AG09309 (cell line): Measurements from ENCODE around the gene GPN1.

Experiments used
- DNase-seq: peaks from one replicate; pipeline ENCODE4 v3.0.0-alpha.2; 2010; ENCODE audit warnings: low read depth
- H3K4me3 ChIP-seq: 2 replicates; pipeline ENCODE4 v1.5.1; 2011; ENCODE audit warnings: mild to moderate bottlenecking, low read depth, low read length, moderate library complexity; ENCODE audit not compliant: control insufficient read depth
- TF ChIP-seq, protein P1 (sequence below): IDR thresholded peaks from 2 replicates; pipeline ENCODE4 v1.5.1; 2011; ENCODE audit warnings: mild to moderate bottlenecking, low read depth, low read length, inconsistent platforms; ENCODE audit not compliant: insufficient read depth, control insufficient read depth; ENCODE audit errors: missing control alignments

Gene GPN1

DNA sequence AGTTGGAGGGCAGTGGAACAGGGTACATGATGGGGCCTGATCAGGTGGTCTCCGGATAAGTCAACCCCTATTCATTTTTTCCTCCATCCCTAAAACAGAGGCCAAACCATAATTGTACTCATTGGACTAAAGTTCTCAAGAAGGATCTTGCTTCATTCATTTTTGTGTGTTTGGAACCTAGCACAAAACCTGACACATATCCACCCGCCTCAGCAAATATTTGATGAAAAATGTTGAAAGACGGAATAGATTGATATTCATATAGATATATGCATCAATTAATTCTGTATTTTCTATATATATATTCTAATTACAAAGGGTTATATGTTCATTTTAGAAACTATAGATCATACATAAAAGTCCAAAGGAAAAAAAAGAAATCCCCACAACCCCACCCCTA is 56.7 kb downstream of the GPN1 start:
- TF ChIP-seq, protein P1, sequence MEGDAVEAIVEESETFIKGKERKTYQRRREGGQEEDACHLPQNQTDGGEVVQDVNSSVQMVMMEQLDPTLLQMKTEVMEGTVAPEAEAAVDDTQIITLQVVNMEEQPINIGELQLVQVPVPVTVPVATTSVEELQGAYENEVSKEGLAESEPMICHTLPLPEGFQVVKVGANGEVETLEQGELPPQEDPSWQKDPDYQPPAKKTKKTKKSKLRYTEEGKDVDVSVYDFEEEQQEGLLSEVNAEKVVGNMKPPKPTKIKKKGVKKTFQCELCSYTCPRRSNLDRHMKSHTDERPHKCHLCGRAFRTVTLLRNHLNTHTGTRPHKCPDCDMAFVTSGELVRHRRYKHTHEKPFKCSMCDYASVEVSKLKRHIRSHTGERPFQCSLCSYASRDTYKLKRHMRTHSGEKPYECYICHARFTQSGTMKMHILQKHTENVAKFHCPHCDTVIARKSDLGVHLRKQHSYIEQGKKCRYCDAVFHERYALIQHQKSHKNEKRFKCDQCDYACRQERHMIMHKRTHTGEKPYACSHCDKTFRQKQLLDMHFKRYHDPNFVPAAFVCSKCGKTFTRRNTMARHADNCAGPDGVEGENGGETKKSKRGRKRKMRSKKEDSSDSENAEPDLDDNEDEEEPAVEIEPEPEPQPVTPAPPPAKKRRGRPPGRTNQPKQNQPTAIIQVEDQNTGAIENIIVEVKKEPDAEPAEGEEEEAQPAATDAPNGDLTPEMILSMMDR = no peak
- no peak for DNase-seq
- H3K4me3 ChIP-seq = no peak overlapping the region

DNA sequence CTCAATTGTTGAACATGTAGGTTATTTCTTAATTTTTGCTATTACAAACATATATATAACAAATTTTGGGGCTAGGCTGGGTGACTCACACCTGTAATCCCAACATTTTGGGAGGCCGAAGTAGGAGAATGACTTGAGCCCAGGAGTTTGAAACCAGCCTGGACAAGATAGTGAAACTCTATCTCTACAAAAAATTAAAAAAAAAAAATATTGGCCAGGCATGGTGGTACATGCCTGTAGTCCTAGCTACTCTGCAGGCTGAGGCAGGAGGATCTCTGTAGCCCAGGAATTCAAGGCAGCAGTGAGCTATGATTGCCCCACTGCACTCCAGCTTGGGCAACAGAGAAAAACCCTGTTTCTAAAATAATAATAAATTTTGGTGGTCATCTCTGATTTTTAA is 58.4 kb downstream of the GPN1 start:
- TF ChIP-seq, protein P1 = no peak
- no peak overlapping the region for H3K4me3 ChIP-seq
- DNase-seq = no peak

DNA sequence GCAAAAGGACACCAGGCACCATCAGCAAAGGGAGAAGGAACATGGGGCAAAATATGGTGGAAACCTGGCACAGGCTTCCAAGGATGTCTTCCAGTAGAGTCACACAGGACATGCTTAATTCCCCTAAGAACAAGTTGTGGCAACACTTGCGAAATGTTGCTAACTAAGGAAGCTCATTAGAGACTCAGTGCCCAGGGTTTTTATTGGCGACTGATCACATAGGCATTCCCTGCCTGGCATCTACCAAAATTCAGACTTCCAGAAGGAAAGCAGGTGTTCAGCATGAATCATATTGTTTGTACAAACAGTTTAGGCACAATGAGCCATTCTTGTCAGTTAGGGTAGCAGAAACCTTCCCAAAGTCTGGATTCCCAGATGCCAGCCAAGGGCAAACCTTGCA is 60.6 kb downstream of the GPN1 start:
- no peak for DNase-seq
- H3K4me3 ChIP-seq = no peak overlapping the region
- TF ChIP-seq, protein P1 = no peak

DNA sequence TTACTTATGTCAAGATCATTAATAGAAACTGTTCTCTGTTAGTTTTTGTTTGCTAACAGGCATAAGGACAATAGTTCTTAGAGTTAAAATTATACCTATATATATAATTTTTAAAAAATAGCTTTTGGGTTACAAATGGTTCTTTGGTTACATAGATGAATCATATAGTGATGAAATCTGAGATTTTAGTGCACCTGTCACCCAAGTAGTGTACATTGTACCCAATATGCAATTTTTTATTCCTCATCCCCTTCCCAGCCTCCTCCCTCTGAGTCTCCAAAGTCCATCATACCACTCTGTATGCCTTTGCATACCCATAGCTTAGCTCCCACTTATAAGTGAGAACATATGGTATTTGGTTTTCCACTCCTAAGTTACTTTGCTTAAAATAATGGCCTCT is 61.2 kb downstream of the GPN1 start:
- no peak for DNase-seq
- TF ChIP-seq, protein P1 = no peak
- H3K4me3 ChIP-seq = no peak overlapping the region

DNA sequence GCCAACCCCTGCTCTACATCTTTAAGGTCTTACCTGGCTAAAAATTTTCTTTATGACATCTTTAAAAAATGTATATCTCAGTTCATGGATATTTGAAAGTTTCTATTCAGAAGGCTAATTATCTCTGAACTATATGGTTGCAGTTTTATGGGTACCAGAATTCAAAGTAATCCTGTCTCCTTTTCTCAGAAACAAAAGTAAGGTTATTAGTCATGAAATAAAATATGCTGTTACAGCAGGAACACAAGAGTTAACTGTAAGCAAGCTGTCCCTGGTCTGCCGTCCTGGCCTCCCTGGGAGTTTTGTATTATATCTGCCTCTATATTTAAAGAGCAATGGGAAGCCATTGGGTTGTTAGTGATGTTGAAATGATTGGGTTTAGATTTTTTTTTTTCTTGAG is 68.8 kb downstream of the GPN1 start:
- TF ChIP-seq, protein P1 = no peak
- no peak overlapping the region for H3K4me3 ChIP-seq
- DNase-seq = no peak
